ENCODE measurements around the gene SH2D6.
A peak's percentile ranks its signal among the peaks of the same experiment; 100 is the strongest.

Gene SH2D6

GRCh38 chr2:85422072-85422457, 3.6 kb downstream of the SH2D6 start:
- no peaks in the 10 kb centered on the region for H4K20me1 ChIP-seq (ENCODE audit: insufficient read depth)
- no peak overlapping the region for H3K4me2 ChIP-seq
- H3K9ac ChIP-seq: no peak overlapping the region
- no peak overlapping the region for H2AFZ ChIP-seq (ENCODE audit: low read depth)
- H3K27me3 ChIP-seq (ENCODE audit: insufficient read depth, low read depth): no peaks in the 10 kb centered on the region
- peaks cover 48% of the 10 kb centered on the region for H3K4me1 ChIP-seq (ENCODE audit: low read depth, poor library complexity, severe bottlenecking)
- H3K27ac ChIP-seq: no peak overlapping the region
- no peaks in the 10 kb centered on the region for H3K36me3 ChIP-seq (ENCODE audit: insufficient read depth)
- TF ChIP-seq CTCF (conservative IDR thresholded peaks at IDR 0.05; ENCODE audit: low read depth, low read length): no peak
- no peaks in the 10 kb centered on the region for H3K79me2 ChIP-seq (ENCODE audit: insufficient read depth, low read depth)
- no peak overlapping the region for H3K4me3 ChIP-seq (IDR thresholded peaks at IDR 0.05; ENCODE audit: insufficient read depth, low read depth, low read length)

GRCh38 chr2:85423525-85423924, 5.0 kb downstream of the SH2D6 start:
- Histone ChIP-seq H4K20me1 (ENCODE audit: insufficient read depth) (no peaks in the 10 kb centered on the region), H3K27ac (no peak overlapping the region), H3K27me3 (ENCODE audit: insufficient read depth, low read depth) (no peaks in the 10 kb centered on the region), H2AFZ (ENCODE audit: low read depth) (peak overlapping the region; percentile 10; the same call in 1 of the 2 replicates), H3K36me3 (ENCODE audit: insufficient read depth) (no peaks in the 10 kb centered on the region), H3K79me2 (ENCODE audit: insufficient read depth, low read depth) (no peaks in the 10 kb centered on the region), H3K9ac (no peak overlapping the region), H3K4me2 (peak overlapping the region; percentile 16; the same call in 1 of the 2 replicates), H3K4me3 (IDR thresholded peaks at IDR 0.05; ENCODE audit: insufficient read depth, low read depth, low read length) (no peak overlapping the region), H3K4me1 (ENCODE audit: low read depth, poor library complexity, severe bottlenecking) (peaks cover 43% of the 10 kb centered on the region)
- TF ChIP-seq CTCF (conservative IDR thresholded peaks at IDR 0.05; ENCODE audit: low read depth, low read length): no peak

GRCh38 chr2:85425588-85425987, 7.1 kb downstream of the SH2D6 start:
- no peak for TF ChIP-seq CTCF (conservative IDR thresholded peaks at IDR 0.05; ENCODE audit: low read depth, low read length)
- no peaks in the 10 kb centered on the region for H3K27me3 ChIP-seq (ENCODE audit: insufficient read depth, low read depth)
- peaks cover 25% of the 10 kb centered on the region for H3K4me1 ChIP-seq (ENCODE audit: low read depth, poor library complexity, severe bottlenecking)
- no peak overlapping the region for H3K4me3 ChIP-seq (IDR thresholded peaks at IDR 0.05; ENCODE audit: insufficient read depth, low read depth, low read length)
- no peaks in the 10 kb centered on the region for H3K79me2 ChIP-seq (ENCODE audit: insufficient read depth, low read depth)
- H3K9ac ChIP-seq: no peak overlapping the region
- no peak overlapping the region for H3K4me2 ChIP-seq
- no peak overlapping the region for H3K27ac ChIP-seq
- no peaks in the 10 kb centered on the region for H3K36me3 ChIP-seq (ENCODE audit: insufficient read depth)
- H4K20me1 ChIP-seq (ENCODE audit: insufficient read depth): no peaks in the 10 kb centered on the region
- H2AFZ ChIP-seq (ENCODE audit: low read depth): no peak overlapping the region

DNA sequence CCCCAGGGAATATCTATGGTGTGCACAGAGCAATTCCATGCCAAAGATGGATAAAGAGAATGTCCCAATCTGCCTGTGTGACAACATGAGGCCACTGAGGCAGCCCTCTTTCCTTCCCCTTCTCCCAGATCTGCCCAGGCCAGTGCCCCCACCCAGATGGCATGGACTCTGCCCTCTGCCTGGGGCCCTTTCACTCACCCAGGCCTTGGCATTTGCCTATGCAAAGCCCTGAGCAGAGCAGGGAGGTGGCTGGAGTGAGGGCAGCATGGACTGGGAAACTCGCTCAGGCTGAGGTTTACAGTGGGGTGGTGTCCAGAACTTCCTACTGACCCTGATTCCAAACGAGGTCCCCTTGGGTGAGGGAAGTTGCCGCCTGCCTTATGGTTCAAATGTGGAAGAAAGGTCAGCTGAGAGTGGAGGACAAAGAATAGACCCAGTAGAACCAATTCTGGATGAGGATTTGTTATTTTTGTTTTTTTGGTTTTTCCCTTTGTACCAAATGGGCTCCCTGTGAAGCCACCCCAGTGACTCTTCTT, 8.9 kb downstream of the SH2D6 start:
- Histone ChIP-seq H3K27ac (no peak overlapping the region), H3K36me3 (ENCODE audit: insufficient read depth) (no peaks in the 10 kb centered on the region), H3K4me2 (no peak overlapping the region), H4K20me1 (ENCODE audit: insufficient read depth) (no peaks in the 10 kb centered on the region), H3K9ac (no peak overlapping the region), H2AFZ (ENCODE audit: low read depth) (no peak overlapping the region), H3K79me2 (ENCODE audit: insufficient read depth, low read depth) (no peaks in the 10 kb centered on the region), H3K4me1 (ENCODE audit: low read depth, poor library complexity, severe bottlenecking) (peaks cover 16% of the 10 kb centered on the region), H3K27me3 (ENCODE audit: insufficient read depth, low read depth) (no peaks in the 10 kb centered on the region), H3K4me3 (IDR thresholded peaks at IDR 0.05; ENCODE audit: insufficient read depth, low read depth, low read length) (no peak overlapping the region)
- TF ChIP-seq CTCF (conservative IDR thresholded peaks at IDR 0.05; ENCODE audit: low read depth, low read length): no peak
